ENCODE data around the gene GPR12. TPM values are rescaled to one million over a fixed set of nuclear protein-coding genes. Genes with fewer than 3 reads are reported as not detected.

Gene GPR12, protein sequence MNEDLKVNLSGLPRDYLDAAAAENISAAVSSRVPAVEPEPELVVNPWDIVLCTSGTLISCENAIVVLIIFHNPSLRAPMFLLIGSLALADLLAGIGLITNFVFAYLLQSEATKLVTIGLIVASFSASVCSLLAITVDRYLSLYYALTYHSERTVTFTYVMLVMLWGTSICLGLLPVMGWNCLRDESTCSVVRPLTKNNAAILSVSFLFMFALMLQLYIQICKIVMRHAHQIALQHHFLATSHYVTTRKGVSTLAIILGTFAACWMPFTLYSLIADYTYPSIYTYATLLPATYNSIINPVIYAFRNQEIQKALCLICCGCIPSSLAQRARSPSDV
- not detected in 2 replicates for total RNA-seq

DNA sequence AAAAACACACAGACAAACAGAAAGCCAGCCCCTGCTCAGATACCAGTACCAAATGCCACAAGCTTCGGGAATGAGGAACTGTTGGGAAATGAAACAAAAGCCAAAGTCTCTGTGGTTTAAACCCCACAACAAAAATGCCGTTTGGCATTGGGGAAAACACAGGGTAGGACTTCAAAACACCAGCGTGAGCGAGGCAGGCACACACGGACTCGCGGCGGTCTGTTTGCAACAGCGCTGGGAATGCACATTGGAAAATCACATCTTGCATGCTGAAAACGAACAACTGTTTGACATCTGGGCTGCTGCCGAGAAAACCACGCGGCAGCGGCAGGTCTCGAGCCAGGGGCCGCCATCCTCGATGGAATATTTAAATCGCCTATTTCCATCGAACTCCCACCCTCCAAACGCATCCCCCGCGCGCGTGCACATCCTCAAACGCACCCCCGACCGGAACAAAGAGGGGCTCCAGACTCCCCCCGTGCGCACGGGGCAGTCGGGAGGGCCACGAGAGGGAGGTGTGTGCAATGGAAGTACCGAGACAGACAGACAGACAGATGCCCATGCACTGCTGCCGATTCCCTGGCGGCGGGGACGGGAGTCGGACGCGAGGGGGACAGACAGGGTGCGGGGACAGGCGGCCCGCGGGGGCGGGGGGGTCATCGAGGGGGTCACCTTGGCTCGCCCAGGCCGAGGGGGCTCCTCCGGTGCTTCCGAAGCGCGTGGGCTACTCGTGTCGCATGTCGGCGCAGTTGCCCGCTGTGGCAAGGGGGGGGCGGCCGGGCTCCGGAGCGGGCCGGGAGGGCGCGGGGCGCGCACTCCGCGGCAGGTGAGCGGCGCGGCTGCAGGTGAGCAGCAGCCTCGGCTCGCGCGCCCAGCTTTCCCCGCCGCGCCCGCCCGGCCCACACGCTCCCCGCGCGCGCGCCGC is at the start of gene GPR12:
GPR12 (minus strand) TSS at position 880 of the 925 bp plus-strand sequence. CDS start 959 bp downstream, outside the sequence.

Other genes with a start within 250 kb of the GPR12 start
- gene WASF3, start 203.1 kb downstream of the GPR12 start, total RNA-seq = 3.2 and 4.3 TPM in 2 replicates